Camera-type eye (tissue), 1 donor: Measurements from ENCODE around the gene GGT5. TPM values are rescaled to one million over a fixed set of nuclear protein-coding genes. Genes with fewer than 3 reads are reported as not detected.

Experiments
- total RNA-seq: library from RNA; depleted of rRNA; stranded (reverse); fragments of >200 nt; gene quantifications from one replicate; pipeline ENCODE4 v1.2.3, GENCODE V29; 2014

The GGT5 gene
- 13.2 TPM for total RNA-seq

GRCh38 chr22:24245030-24245431 lies at the start of gene GGT5:
TSS of gene GGT5 (minus strand) at chr22:24245082. CDS start at chr22:24244725, 357 bp downstream.

GRCh38 chr22:24270556-24271385 lies 25.9 kb upstream of the GGT5 start, which contains the start of gene SPECC1L:
TSS of gene SPECC1L (plus strand) at chr22:24270831. CDS start at chr22:24302232, 31,401 bp downstream.

GRCh38 chr22:24181088-24181995 lies 63.5 kb downstream of the GGT5 start, which contains the start of gene SUSD2:
TSS of gene SUSD2 (plus strand) at chr22:24181487. CDS start at chr22:24181520, 33 bp downstream.

Other genes with a start within 250 kb of the GGT5 start
- not detected for gene GSTT4, start 239.6 kb downstream of the GGT5 start, total RNA-seq
- 71.1 TPM for gene CABIN1, start 233.8 kb downstream of the GGT5 start, total RNA-seq
- 2.6 TPM for gene SUSD2, start 63.6 kb downstream of the GGT5 start, total RNA-seq
- gene SPECC1L, start 25.7 kb upstream of the GGT5 start, total RNA-seq: 77.6 TPM
- 18.5 TPM for gene ADORA2A, start 182.5 kb upstream of the GGT5 start, total RNA-seq